Measurements from ENCODE around the gene PCK1. TPM values are rescaled to one million over a fixed set of nuclear protein-coding genes. Genes with fewer than 3 reads are reported as not detected.

Gene PCK1
- total and polyA plus RNA-seq, 8 donors = 0.12 to 311 (median 0.67) TPM

DNA sequence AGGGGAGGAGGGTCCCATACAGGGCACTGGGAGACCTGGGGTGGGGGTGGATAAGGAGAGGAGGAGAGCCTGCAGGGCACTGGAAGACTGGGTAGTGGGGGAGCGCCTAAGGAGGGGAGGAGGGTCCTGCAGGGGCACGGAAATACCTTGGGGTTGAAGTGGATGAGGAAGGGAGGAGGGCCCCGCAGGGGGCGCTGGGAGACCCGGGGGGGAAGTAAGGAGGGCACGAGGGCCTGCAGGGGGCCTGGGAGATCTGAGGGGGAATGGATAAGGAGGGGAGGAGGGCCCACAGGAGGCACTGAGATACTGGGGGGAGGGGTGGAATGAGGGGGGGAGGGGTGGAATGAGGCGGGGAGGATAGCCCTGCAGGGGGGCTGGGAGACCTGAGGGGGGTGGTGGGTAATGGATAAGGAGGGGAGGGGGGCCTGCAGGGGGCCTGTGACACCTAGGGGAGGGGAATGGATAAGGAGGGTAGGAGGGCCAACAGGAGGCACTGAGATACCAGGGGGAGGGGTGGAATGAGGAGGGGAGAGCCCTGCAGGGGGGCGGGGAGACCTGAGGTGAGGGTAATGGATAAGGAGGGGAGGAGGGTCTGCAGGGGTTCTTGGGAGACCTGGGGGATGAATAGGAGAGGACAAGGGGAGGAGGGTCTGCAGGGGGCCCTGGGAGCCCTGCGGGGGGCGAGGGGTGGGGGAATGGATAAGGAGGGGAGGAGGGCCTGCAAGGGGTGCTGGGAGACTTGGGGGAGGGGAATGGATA, 35.4 kb upstream of the PCK1 start:
- TF ChIP-seq POLR2AphosphoS5 (IDR thresholded peaks at IDR 0.05) (no peak), POLR2A (IDR thresholded peaks at IDR 0.05) (no peak), CTCF (IDR thresholded peaks at IDR 0.05) (no peak)
- H3K27me3 ChIP-seq = no peaks in the 10 kb centered on the region
- intact Hi-C loops (cut with DNase I; ENCODE audit: low total_unique reads) = no loop called here
- no peak for DNase-seq
- H3K4me1 ChIP-seq = peaks cover 5 to 19% (median 8%) of the 10 kb centered on the region in 4 donors
- H3K27ac ChIP-seq = no peak overlapping the region
- 42 to 65% (median 59%) methylated on average over 7 to 10 of the region's 10 CpGs for WGBS, 5 donors
- H3K9me3 ChIP-seq = no peaks in the 10 kb centered on the region
- H3K4me3 ChIP-seq = no peak overlapping the region
- H3K36me3 ChIP-seq = no peaks in the 10 kb centered on the region

- H3K27ac ChIP-seq = no peak overlapping the region
- no peak overlapping the region for H3K4me3 ChIP-seq
- H3K4me1 ChIP-seq = peaks cover 5 to 20% (median 8%) of the 10 kb centered on the region in 4 donors
- no peaks in the 10 kb centered on the region for H3K36me3 ChIP-seq
- intact Hi-C loops (cut with DNase I; ENCODE audit: low total_unique reads) = no loop called here
- H3K27me3 ChIP-seq = no peaks in the 10 kb centered on the region
- no peak for DNase-seq
- TF ChIP-seq POLR2A (IDR thresholded peaks at IDR 0.05) = no peak
- 60 to 71% (median 63%) methylated on average over 16 to 17 of the region's 17 CpGs for WGBS, 5 donors
- H3K9me3 ChIP-seq = no peaks in the 10 kb centered on the region
Measured at GRCh38 chr20:57526087-57526884, 34.6 kb upstream of the PCK1 start.

DNA sequence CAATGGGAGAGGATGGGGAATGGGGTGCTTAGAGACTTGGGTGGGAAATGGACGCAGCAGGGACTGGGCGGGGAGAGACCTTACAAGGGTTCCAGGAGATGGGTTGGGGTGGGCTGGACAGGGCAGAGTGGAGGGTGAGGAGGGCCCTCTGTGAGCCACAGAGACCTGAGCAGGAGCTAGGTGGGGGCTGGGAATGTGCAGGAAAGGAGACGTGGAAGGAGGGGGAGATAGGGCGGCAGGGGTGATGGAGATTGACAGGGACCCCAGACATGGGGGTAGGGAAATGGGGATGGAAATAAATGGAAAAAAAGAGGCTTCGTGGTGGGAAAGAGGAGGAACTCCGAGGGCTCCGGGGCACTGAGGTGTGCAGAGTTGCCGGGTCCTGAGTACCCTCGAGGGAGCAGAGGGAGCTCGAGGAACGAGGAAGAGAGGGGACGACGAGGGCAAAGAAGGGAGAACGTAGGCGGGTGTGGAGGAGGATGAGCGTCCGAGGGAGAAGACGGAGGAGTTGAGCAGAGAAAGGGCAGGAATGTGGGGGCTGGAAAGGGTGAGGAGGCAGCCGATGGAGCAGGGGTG, 33.9 kb upstream of the PCK1 start:
- intact Hi-C loops (cut with DNase I; ENCODE audit: low total_unique reads) = no loop called here
- Histone ChIP-seq H3K4me3 (no peak overlapping the region), H3K4me1 (peaks cover 5 to 27% (median 10%) of the 10 kb centered on the region in 4 donors), H3K9me3 (no peaks in the 10 kb centered on the region), H3K27ac (no peak overlapping the region), H3K36me3 (no peaks in the 10 kb centered on the region), H3K27me3 (no peaks in the 10 kb centered on the region)
- TF ChIP-seq POLR2AphosphoS5 (IDR thresholded peaks at IDR 0.05) = no peak
- TF ChIP-seq POLR2A (IDR thresholded peaks at IDR 0.05) = no peak
- no peak for TF ChIP-seq CTCF (IDR thresholded peaks at IDR 0.05)
- no peak for TF ChIP-seq EP300 (IDR thresholded peaks at IDR 0.05)
- no peak for DNase-seq
- 26 to 49% (median 42%) methylated on average over 19 of the region's 19 CpGs for WGBS, 5 donors

DNA sequence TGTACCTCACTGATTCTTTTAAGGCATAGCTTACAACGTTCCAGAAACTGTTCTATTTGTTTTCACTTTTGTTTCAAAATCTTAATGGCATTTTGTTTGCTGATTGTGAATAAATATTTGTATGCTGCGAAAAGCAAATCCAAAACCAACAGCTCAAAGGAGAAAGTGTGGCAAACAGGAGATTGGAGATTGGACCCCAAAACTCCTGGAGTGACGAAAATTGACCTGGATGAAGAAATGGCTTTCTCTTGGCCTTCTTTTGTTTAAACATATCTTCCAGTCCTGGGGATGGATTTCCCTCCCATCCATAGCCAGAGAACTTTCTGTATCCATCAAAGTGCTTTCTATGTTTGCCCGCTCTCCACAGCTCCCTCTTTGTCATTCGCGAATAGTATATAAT, 33.2 kb upstream of the PCK1 start:
- intact Hi-C loops (cut with DNase I; ENCODE audit: low total_unique reads) = no loop called here
- no peaks in the 10 kb centered on the region for H3K36me3 ChIP-seq
- no peak overlapping the region for H3K27ac ChIP-seq
- WGBS, 5 donors = 29 to 63% (median 47%) methylated on average over 6 of the region's 6 CpGs
- H3K4me3 ChIP-seq = no peak overlapping the region
- H3K9me3 ChIP-seq = no peaks in the 10 kb centered on the region
- peaks cover 5 to 34% (median 13%) of the 10 kb centered on the region in 4 donors for H3K4me1 ChIP-seq
- TF ChIP-seq CTCF (IDR thresholded peaks at IDR 0.05) (no peak), POLR2A (IDR thresholded peaks at IDR 0.05) (no peak), EP300 (IDR thresholded peaks at IDR 0.05) (no peak), POLR2AphosphoS5 (IDR thresholded peaks at IDR 0.05) (no peak)
- DNase-seq = no peak
- no peaks in the 10 kb centered on the region for H3K27me3 ChIP-seq

Data from stomach (tissue), 9 donors.